ENCODE results near the gene PDYN. TPM values are rescaled to one million over a fixed set of nuclear protein-coding genes. Genes with fewer than 3 reads are reported as not detected.

Gene PDYN
- total RNA-seq, 2 donors from 2014 or later = not detected

- H3K9me3 ChIP-seq = no peaks in the 10 kb centered on the region
- no peak overlapping the region for H3K27ac ChIP-seq
- H3K27me3 ChIP-seq = no peaks in the 10 kb centered on the region
- no peaks in the 10 kb centered on the region for H3K4me1 ChIP-seq
- intact Hi-C loops (cut with DNase I) = no loop called here
- H3K9ac ChIP-seq (ENCODE audit: low read depth in 2 of 2, low read length in 2 of 2) = no peak overlapping the region
- TF ChIP-seq CTCF (IDR thresholded peaks at IDR 0.05) = no peak
- H3K4me3 ChIP-seq = no peak overlapping the region
- no peaks in the 10 kb centered on the region for H3K36me3 ChIP-seq
- DNase-seq = no peak
Measured at GRCh38 chr20:1938464-1939269, 55.2 kb downstream of the PDYN start.

- Histone ChIP-seq H3K9me3 (no peaks in the 10 kb centered on the region), H3K4me3 (no peak overlapping the region), H3K27me3 (no peaks in the 10 kb centered on the region), H3K36me3 (no peaks in the 10 kb centered on the region), H3K4me1 (no peaks in the 10 kb centered on the region), H3K9ac (ENCODE audit: low read depth in 2 of 2, low read length in 2 of 2) (no peak overlapping the region), H3K27ac (no peak overlapping the region)
- TF ChIP-seq CTCF (IDR thresholded peaks at IDR 0.05) = no peak
- no peak for DNase-seq
- intact Hi-C loops (cut with DNase I) = no loop called here
Measured at GRCh38 chr20:1937316-1937976, 56.4 kb downstream of the PDYN start.

- TF ChIP-seq CTCF (IDR thresholded peaks at IDR 0.05) = no peak
- Histone ChIP-seq H3K9me3 (no peaks in the 10 kb centered on the region), H3K4me3 (no peak overlapping the region), H3K4me1 (no peaks in the 10 kb centered on the region), H3K27me3 (no peaks in the 10 kb centered on the region), H3K9ac (ENCODE audit: low read depth in 2 of 2, low read length in 2 of 2) (no peak overlapping the region), H3K36me3 (no peaks in the 10 kb centered on the region), H3K27ac (no peak overlapping the region)
- intact Hi-C loops (cut with DNase I) = no loop called here
- DNase-seq = peak; percentile 50
Measured at GRCh38 chr20:1935696-1936366, 58.0 kb downstream of the PDYN start.

GRCh38 chr20:1934721-1935573 lies 58.9 kb downstream of the PDYN start:
- no peaks in the 10 kb centered on the region for H3K27me3 ChIP-seq
- no peak overlapping the region for H3K27ac ChIP-seq
- H3K4me3 ChIP-seq = no peak overlapping the region
- no peak overlapping the region for H3K9ac ChIP-seq (ENCODE audit: low read depth in 2 of 2, low read length in 2 of 2)
- H3K4me1 ChIP-seq = no peaks in the 10 kb centered on the region
- TF ChIP-seq CTCF (IDR thresholded peaks at IDR 0.05) = no peak
- intact Hi-C loops (cut with DNase I) = no loop called here
- H3K9me3 ChIP-seq = no peaks in the 10 kb centered on the region
- no peak for DNase-seq
- no peaks in the 10 kb centered on the region for H3K36me3 ChIP-seq

GRCh38 chr20:1934156-1934555 lies 59.7 kb downstream of the PDYN start:
- no peaks in the 10 kb centered on the region for H3K4me1 ChIP-seq
- intact Hi-C loops (cut with DNase I) = no loop called here
- no peak overlapping the region for H3K9ac ChIP-seq (ENCODE audit: low read depth in 2 of 2, low read length in 2 of 2)
- no peak for DNase-seq
- H3K4me3 ChIP-seq = no peak overlapping the region
- no peak overlapping the region for H3K27ac ChIP-seq
- no peaks in the 10 kb centered on the region for H3K27me3 ChIP-seq
- no peak for TF ChIP-seq CTCF (IDR thresholded peaks at IDR 0.05)
- H3K9me3 ChIP-seq = no peaks in the 10 kb centered on the region
- H3K36me3 ChIP-seq = no peaks in the 10 kb centered on the region

All from colonic mucosa (tissue), 4 donors.